ENCODE measurements around the gene PCSK6.

The PCSK6 gene

DNA sequence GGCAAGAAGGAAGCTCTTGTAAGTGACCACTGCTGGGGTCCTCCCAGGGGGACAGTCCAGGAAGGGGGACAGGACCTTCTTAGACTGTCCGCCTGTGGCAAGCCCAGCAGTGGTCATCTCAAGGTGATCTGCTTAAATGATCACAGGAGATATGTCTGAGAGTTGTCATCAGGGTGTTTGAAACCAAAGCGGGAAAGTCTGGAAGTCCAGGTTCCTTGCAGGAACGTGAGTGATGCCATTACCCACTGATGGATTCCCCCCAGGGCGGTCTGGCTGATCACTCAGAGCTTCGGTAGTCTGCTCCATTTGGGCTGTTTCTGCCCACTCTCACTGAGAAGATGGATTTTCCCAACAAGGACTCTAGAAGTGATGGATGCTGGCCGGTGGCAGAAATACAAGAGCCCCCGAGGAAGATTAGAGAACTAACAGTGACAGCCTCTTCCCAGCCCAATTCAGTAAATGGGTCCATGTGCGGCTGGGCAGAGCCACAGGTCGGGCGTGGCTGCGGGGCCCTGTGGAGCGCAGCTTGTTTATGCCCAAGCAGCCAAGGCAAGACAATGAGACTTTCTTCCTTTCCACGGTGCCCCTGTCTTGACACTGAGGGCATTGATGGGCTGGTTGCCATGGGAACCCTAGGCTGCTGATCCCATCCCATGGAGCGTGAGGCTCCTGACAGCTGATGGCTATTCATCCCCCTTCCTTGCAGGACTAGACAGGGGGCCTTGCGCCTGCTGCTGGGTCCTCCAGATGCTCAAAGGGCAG, 9.5 kb downstream of the PCSK6 start:
- TF ChIP-seq EZH2phosphoT487 (conservative IDR thresholded peaks at IDR 0.05; ENCODE audit: low read length) = no peak
- TF ChIP-seq, protein P1, sequence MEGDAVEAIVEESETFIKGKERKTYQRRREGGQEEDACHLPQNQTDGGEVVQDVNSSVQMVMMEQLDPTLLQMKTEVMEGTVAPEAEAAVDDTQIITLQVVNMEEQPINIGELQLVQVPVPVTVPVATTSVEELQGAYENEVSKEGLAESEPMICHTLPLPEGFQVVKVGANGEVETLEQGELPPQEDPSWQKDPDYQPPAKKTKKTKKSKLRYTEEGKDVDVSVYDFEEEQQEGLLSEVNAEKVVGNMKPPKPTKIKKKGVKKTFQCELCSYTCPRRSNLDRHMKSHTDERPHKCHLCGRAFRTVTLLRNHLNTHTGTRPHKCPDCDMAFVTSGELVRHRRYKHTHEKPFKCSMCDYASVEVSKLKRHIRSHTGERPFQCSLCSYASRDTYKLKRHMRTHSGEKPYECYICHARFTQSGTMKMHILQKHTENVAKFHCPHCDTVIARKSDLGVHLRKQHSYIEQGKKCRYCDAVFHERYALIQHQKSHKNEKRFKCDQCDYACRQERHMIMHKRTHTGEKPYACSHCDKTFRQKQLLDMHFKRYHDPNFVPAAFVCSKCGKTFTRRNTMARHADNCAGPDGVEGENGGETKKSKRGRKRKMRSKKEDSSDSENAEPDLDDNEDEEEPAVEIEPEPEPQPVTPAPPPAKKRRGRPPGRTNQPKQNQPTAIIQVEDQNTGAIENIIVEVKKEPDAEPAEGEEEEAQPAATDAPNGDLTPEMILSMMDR (IDR thresholded peaks at IDR 0.05; ENCODE audit: insufficient read depth, low read length, poor library complexity, severe bottlenecking) = no peak
- Histone ChIP-seq H3K9me3 (ENCODE audit: insufficient read depth, low read length) (no peaks in the 10 kb centered on the region), H3K9me2 (replicated peaks; ENCODE audit: insufficient read depth, low read length) (no peaks in the 10 kb centered on the region), H3F3A (ENCODE audit: insufficient read depth) (no peaks in the 10 kb centered on the region), H3K27me3 (ENCODE audit: low read length) (no peaks in the 10 kb centered on the region), H3K4me2 (ENCODE audit: low read depth, low read length, poor library complexity, severe bottlenecking) (no peak overlapping the region), H3K79me2 (ENCODE audit: insufficient read depth, low read length) (no peaks in the 10 kb centered on the region), H3K9ac (ENCODE audit: low read length) (no peak overlapping the region), H3K27ac (ENCODE audit: low read depth, low read length) (no peak overlapping the region), H4K20me1 (ENCODE audit: low read depth, low read length) (no peaks in the 10 kb centered on the region), H3K4me3 (ENCODE audit: insufficient read depth, low read length, poor library complexity, severe bottlenecking) (no peak overlapping the region), H3K36me3 (ENCODE audit: low read length) (no peaks in the 10 kb centered on the region), H2AFZ (ENCODE audit: low read depth, low read length, severe bottlenecking) (no peak overlapping the region)

DNA sequence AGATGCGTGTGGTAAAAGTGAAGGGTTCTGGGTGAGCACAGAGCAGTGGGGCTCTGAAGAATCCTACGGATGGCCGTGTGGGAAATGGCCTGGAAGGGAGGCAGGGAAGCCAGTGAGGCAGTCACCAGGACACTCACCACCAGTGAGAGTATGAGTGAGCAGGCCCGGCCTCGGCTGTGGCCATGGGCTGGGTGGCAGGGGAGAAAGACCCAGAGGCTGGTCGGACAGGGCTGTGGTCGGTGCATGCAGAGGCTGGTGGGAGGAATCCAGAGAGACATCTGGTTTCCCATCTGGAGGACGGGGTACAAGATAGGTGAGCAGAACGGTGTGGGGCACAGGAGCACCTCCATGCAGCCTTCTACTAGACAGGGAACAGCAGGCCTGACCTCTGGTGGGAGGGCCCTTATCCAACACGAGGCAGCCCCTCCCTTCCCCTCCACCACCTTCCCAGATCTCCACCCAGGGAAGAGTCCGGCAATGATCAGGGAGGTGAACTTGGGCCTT, 10.1 kb downstream of the PCSK6 start:
- H3K9me2 ChIP-seq (replicated peaks; ENCODE audit: insufficient read depth, low read length) = no peaks in the 10 kb centered on the region
- H2AFZ ChIP-seq (ENCODE audit: low read depth, low read length, severe bottlenecking) = no peak overlapping the region
- H3K9me3 ChIP-seq (ENCODE audit: insufficient read depth, low read length) = no peaks in the 10 kb centered on the region
- no peak overlapping the region for H3K27ac ChIP-seq (ENCODE audit: low read depth, low read length)
- H3K27me3 ChIP-seq (ENCODE audit: low read length) = no peaks in the 10 kb centered on the region
- H3F3A ChIP-seq (ENCODE audit: insufficient read depth) = no peaks in the 10 kb centered on the region
- no peak overlapping the region for H3K4me2 ChIP-seq (ENCODE audit: low read depth, low read length, poor library complexity, severe bottlenecking)
- no peaks in the 10 kb centered on the region for H3K79me2 ChIP-seq (ENCODE audit: insufficient read depth, low read length)
- H3K4me3 ChIP-seq (ENCODE audit: insufficient read depth, low read length, poor library complexity, severe bottlenecking) = no peak overlapping the region
- TF ChIP-seq, protein P1 (IDR thresholded peaks at IDR 0.05; ENCODE audit: insufficient read depth, low read length, poor library complexity, severe bottlenecking) = no peak
- TF ChIP-seq EZH2phosphoT487 (conservative IDR thresholded peaks at IDR 0.05; ENCODE audit: low read length) = no peak
- H4K20me1 ChIP-seq (ENCODE audit: low read depth, low read length) = no peaks in the 10 kb centered on the region
- H3K36me3 ChIP-seq (ENCODE audit: low read length) = no peaks in the 10 kb centered on the region
- H3K9ac ChIP-seq (ENCODE audit: low read length) = no peak overlapping the region

DNA sequence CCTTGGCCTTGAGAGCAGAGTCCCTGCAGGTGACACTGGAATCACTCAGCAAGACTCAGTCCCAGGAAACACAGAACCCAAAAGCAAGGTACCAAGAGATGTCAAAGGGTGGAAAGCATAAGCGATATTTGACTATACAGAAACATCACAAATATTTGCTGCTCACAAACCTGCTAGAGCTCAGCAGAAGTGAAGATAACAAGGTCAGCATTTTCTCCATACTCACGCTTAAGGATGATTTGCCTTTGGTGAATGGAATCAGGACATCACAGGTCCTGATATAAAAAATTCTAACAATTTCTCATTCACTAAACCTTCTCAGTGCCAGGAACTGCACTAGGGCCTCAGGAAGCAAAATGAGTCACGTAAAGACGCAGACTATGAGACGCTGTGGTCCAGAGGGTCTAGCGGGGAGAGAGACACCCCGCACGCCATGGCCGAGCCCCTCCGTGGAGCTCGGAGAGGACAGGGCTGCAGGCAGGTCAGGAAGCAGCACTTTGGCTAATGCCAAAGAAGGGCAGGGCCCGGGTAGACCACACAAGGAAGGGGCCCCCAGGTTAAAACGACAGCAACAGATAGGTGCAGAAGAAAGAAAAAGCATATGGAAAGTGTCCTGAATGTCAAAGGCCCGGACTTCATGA, 10.7 kb downstream of the PCSK6 start:
- Histone ChIP-seq H3K36me3 (ENCODE audit: low read length) (no peaks in the 10 kb centered on the region), H3K9me2 (replicated peaks; ENCODE audit: insufficient read depth, low read length) (no peaks in the 10 kb centered on the region), H3K79me2 (ENCODE audit: insufficient read depth, low read length) (no peaks in the 10 kb centered on the region), H3K9ac (ENCODE audit: low read length) (no peak overlapping the region), H3K9me3 (ENCODE audit: insufficient read depth, low read length) (no peaks in the 10 kb centered on the region), H3F3A (ENCODE audit: insufficient read depth) (no peaks in the 10 kb centered on the region), H3K27me3 (ENCODE audit: low read length) (no peaks in the 10 kb centered on the region), H4K20me1 (ENCODE audit: low read depth, low read length) (no peaks in the 10 kb centered on the region), H3K27ac (ENCODE audit: low read depth, low read length) (no peak overlapping the region), H3K4me2 (ENCODE audit: low read depth, low read length, poor library complexity, severe bottlenecking) (no peak overlapping the region), H2AFZ (ENCODE audit: low read depth, low read length, severe bottlenecking) (no peak overlapping the region), H3K4me3 (ENCODE audit: insufficient read depth, low read length, poor library complexity, severe bottlenecking) (no peak overlapping the region)
- TF ChIP-seq EZH2phosphoT487 (conservative IDR thresholded peaks at IDR 0.05; ENCODE audit: low read length) = no peak
- TF ChIP-seq, protein P1 (IDR thresholded peaks at IDR 0.05; ENCODE audit: insufficient read depth, low read length, poor library complexity, severe bottlenecking) = no peak
